SKM-1 (cell line): ENCODE measurements around the gene ANKFN1.

Source experiments
- DNase-seq: peaks from one replicate; lab custom pipeline; 2025; ENCODE audit not compliant: unreplicated experiment; lab: John Stamatoyannopoulos, UW

Gene ANKFN1

DNA sequence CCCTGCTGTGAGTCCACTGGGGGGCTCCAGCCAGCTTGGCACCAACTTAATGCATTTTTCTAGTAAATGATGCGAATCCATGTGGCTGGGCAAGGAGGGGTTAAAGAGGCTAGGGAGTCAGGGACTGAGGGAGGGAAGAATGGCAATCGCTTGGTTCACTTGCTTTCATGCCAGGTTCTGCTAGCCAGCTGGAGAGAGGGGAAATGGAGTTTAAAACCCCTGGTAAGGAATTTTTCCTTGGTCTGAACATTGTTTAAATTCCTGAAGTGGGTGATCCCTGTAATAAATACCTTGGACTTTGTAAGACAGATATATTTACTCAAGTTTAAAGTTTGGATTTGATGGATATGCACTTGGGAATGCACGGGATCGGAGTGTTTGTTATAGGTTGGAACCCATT lies 22.8 kb downstream of the ANKFN1 start:
- no peak for DNase-seq

DNA sequence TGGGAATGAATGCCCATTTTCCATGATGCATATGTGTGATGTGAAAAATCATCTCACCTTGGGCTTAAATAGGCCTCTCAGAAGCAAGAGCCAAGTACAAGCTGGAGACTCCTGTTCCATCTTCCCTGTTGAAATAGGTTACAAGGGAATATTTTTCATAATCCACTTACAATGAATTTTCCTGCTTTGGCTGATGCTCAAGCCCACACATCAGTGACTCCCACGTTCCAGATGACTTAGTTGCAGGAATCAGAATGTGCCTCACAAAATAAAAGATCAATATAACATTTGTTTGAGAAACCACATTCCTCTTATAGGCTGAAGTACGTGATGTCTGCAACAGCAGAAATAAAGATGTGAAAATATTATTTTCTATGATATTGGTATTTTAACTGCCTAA lies 24.1 kb downstream of the ANKFN1 start:
- no peak for DNase-seq

DNA sequence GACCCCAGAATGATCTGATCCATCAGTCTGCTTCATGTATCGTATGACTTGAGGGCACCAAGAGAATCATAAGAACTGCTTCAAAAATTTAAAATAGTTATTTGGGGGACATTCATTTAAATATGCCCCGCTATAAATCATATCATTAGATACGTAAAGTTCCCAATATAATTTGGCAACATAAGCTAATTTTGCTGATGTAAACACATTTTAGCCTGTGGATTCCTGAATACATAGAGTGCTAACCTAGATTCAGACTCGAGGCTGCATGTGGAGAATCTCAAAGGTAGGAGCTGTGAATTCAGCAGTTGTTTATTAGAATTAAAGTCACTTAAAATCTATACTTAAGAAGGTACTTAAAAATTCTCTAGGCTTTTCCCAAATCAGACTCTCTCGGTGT lies 24.9 kb downstream of the ANKFN1 start:
- DNase-seq: no peak

DNA sequence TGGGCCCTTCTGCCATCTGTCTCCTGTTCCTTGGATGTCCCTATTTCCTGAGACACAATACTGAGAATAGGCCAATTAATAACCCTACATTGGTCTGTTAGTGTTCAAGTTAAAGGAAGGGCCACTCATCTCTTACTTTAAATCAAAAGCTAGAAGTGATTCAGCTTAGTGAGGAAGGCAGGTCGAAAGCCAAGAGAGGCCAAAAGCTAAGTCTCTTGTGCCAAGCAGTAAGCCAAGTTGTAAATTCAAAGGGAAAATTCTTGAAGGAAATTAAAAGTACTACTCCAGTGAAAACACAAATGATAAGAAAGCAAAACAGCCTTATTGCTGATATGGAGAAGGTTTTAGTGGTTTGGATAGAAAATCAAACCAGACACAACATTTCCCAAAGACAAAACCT lies 28.8 kb downstream of the ANKFN1 start:
- no peak for DNase-seq

DNA sequence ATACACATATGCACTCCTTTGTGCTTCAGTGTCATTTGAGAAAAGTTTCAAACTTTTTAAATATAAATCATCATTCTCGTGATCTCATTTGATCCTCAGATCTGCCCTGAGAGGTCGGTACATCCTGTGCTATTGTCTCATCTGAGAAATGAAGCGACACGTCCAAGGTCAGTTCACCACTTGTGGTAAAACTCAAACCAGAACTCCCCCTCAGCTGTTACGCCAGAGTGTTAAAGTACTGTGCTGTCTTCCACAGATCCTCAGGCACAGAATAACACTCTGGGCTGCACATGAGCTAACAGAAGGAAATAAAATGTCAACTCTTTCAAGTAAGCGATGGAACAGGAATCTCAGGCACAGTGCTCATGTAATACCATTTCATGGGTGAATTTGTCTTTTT lies 31.4 kb downstream of the ANKFN1 start:
- no peak for DNase-seq

DNA sequence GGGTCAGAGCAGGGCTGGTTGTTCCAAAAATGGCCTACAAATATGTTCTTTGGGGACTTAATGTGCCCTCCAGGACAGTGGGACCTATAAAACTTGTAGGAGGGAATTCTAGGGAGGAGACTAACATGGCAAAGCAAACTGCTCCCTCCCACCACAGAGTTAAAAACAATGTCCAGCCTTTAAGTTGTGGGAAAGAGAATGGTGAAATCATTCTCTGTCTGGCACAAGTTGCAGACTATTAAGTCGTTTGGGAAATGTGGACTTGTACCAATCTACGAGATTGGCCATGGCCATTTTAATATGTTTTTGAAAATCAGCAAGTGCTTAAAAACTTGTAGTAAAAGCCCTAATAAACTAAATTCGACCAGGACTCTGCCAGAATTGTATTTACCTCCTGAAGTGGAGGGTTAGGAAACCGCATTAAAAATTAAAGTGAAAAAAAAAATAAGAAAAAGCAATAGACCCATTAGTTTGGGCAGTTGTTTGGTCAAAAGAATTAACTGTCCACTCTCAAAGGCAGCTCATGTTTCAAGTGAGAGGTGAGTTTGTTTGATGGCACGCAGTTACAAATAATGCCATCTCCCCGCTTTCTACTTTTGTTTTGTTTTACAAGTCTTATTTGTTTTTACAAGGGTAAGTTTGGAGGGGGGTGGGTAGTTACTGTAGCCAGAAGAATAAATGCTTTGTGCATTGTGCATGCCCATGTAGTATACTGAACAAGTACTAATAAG lies 32.4 kb downstream of the ANKFN1 start:
- no peak for DNase-seq

DNA sequence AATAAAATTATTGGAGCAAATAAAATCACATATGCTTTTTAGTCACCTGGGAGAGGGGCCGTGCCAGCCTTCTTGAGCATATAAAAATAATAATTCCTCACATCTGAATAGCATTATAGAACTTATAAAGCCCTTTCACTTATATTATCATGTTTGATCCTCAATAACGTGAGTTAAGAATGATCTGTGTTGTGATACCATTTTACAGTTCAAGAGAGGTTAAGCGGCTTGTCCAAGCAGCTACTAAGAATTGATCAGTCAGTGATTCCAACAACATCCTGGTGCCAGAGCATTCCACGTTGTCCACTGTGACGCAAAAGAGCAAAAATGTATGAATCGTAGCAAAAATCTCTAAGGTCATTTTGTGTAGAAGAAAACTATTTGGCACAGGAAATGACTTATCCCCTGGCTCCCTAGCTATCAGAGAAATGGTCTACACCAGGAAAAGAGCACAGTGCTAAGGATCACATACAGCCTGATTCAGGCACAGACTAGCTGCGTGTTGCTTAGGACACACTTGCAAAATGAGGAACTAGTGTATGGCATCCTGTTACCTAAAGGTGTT lies 33.0 kb downstream of the ANKFN1 start:
- DNase-seq: no peak

DNA sequence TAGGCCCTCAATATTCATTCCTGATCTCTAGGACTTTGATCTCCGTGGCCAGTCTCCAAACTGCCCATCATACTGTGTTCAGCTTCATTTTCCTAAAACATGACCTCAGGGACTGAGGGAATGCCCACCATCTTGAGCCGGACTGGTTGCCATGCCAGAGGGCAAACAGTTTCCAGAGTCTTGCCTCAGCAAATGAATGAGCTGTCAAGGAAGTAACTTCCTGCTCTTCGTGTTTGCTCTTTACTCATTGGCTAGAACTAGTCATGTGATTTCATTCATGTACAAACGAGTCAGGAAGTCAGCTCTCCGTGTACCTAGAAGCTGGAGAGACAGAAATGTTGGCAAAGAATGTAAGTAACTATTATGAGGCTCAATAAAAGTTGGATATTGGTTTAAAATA lies 50.2 kb downstream of the ANKFN1 start:
- DNase-seq: no peak

DNA sequence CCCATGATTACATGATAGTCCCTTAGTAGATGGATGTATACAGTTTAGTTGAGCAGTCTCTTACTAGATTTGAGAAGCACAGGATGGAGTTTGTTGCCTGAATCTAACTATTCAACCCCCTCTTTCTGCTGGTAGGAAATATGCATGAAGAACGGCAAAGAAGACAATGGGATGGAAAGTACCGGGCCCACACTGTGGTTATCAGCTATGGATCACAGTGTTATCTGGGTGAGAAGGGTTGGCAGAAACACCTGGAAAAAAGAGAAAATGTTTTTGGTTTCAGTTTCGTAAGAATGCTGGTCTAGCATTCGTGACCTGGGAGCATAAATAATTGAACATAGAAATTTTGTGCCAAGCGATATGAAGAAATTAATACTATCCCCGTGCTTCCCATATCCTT lies 53.1 kb downstream of the ANKFN1 start:
- no peak for DNase-seq

DNA sequence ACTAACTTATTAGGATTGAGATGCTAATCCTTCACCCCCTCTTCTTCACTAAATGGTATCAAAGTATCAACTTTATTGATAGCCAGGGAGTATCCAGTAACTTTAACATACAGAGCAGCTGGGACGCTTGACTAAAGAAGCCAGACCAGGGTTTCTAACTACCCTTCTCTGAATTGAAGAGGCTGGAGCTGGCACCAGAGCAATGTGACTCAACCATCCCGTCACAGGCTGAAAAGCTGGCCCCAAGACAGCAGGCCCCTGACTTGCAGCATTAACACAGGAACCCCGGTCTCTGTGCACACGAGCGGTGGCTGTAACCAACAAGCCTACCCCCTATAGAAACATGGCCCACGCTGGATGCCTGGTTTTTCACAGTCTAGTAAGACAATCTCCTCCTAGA lies 59.8 kb downstream of the ANKFN1 start:
- no peak for DNase-seq

DNA sequence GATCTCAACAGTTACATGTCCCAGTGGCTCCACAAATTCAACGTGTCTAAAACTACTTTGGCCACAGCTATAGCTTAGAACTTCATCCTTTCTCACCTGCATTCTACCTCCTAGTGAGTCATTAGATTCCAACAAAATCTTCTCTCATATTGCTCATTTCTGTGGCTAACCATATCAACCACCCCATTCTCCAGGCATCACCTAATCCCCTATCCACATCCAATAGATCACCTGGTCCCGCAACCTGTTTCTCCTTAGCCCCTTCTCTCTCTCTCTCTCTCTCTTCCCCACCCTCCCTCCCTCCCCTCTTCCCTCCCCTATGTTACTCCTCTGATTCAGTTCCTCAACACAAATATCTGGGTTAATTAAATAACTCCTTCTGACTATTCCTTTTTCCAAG lies 64.6 kb downstream of the ANKFN1 start:
- no peak for DNase-seq

DNA sequence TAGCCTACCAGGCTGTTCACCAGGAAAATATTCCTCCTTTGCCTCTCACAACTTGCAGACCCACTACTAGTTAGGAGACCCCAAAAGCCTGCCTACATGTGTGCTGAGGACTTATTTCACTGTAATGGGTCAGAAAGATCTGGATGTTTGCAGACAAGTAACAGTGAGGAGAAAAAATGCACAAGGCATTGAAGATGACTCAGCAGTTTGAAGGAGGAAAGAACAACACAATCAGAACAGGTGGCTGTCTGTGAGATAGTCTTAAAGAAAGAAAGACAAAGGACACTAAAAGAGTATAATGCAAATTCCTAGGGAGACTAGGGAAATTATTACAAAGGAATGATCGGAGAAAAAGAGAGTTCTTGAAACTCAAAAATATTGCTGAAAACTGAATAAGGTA lies 69.0 kb downstream of the ANKFN1 start:
- no peak for DNase-seq

DNA sequence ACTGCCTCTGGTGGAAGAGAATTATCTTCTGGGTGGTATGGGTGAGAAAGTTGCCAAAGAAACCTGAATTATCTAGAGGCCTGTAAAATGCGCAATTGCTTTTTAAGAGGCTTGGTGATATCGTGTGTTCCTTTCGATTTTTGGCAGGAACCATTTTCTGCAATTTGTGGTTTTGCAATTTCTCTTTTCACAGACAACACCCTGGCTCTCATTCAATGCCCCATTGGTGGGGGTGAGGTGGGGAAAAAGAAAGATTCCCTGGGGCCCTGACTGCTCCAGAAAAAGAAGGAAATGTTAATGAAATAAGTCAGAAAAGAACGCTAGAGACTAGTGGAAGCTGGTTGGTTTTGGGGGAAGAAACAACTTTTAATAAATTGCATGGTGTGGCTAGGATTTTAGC lies 77.4 kb downstream of the ANKFN1 start:
- no peak for DNase-seq

DNA sequence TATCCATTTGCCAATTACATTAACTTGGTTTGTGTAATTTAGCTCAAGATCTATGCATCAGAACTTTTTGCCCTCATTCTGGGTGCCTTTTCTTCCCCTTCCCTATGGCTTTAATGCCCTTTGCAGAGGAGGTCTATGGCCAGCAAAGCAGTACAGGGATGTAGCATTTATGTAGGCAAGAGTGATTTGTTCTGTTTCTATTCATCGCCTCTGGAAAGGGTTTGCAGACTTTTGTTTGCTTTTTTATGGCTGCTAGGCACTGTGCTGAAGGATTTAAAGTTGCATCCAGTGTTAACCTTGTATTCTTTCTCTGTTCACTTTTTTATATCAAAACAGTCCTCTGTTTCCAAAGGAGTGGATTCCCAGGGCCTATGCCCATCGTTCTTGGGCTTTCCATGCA lies 78.0 kb downstream of the ANKFN1 start:
- no peak for DNase-seq

DNA sequence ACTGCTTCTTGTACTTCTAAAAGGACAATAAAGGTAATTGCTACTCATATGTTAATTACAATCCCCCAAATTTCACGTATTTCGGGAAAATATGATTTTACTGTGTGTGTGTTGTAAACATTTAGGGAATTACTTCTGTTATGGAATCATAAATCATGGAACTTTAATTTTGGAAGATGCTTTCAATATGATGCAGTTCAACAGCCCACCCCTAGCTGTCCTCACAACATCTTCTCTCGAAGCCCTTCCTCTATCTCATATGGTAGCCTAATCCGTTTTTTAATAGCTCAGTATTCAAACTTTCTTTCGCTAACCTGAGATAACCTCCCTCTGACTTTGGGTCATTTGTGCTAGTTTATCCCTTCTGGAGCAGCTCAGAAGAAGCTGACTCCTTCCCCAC lies 78.4 kb downstream of the ANKFN1 start:
- DNase-seq: no peak

DNA sequence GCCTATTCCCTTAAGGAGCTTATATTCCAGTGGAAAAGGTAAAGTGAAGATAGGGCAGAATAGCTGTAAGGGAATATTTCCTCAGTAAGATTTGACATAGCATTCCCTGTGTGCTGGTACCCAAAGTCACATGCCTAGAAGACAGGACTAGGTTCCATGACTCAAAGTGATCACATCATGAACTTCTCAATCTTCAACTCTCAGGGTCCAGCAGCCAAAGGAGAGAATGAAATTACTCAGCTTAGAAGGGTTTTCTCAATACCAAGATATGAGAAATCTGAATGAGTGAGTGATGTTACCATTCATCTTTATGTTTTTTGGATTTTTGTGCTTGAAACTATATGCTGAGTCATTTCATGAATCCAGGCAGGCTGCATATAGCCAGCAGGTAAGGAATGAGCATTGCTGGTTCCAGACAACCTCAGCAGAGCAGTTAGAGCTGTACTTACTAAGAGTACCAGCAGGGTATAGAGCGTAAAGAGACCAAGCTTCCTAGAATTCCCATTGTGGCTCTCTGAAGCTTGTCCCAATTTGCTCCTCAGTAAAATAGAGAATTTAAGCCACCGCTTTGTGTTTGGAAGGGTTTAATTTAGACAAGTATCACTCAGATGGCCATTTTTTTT lies 91.1 kb downstream of the ANKFN1 start:
- DNase-seq: no peak

DNA sequence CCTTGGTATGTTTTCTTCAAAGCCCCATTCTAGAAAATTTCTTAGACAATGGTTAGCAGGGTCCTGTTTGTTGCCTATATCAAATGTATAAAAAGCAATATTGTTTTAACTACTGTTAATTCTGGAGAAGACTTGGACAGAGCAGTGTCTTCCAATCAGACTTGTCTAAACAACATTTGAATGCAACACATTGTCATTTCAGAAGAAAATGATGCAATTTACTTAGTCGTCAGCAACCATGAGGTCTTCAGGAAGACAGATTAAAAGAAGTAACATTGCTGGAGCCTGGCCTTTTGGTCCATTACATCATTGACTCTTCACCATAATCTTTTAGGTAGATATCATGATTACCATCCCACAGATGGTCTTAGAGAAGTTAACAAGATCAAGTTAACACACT lies 94.5 kb downstream of the ANKFN1 start:
- DNase-seq: no peak

DNA sequence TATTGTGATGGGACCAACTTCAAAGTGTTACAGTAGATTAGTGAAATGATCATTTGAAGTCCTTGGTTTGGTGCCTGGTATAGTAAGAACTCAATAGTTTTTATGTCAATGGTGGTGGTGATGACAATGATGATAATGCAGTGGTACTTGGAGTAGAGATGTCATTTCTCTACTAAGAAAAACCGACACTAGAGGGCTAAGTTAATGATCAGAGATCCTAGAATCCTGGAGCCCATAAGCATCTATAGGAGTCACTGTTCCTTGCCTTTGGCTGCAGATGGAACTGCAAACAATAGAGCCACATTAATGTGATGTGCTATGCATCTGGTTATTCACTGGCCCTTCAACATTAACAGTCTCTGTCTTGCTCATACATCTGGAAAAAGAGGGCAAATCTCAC lies 103.8 kb downstream of the ANKFN1 start:
- DNase-seq: no peak

DNA sequence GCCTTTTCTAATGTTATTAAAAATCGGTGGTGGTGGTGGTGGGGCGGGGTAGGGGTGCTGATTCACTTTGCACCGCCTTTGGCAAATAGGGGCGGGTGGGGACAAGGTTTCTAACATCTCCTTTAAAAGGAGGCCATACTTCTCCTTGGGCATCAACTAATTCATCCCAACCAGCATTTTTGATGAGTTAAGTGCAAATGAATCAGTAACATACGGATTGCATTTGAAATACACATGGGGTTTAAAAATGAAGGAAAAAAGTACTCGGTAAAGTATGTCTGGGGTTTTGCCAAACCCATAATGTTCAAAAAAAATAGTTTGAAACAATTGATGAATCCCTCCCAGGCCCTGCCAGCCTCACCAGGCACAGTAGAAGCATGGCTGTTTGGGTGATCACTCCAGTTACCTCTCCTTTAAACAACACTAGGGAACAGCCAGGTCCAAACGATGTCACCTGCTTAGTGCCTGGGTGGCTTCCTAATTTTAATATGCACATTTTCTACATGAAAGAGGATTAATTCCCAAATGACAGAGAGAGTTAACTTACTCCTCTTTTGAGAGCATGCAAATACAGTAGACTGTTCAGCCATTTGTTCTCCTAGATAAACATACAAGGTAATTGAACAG lies 107.2 kb downstream of the ANKFN1 start:
- DNase-seq: no peak

DNA sequence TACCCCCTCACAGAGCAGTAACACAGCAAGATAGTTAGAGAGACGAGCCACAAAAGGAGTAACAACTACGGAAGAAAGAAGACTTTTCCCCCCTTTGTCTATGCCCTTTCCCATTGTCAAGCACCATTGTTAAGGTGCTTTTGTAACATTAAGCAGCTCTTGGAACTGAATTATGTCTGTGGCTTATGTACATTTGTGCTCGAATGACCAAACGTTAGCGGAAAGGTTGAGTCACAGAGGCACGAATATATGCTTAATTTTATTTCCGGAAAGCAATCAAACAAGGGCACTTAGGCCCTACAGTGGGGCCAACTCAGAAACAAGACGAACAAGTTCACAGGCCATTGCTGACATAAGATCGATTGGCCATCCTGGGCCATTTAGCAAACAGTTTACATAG lies 109.5 kb downstream of the ANKFN1 start:
- DNase-seq: no peak

DNA sequence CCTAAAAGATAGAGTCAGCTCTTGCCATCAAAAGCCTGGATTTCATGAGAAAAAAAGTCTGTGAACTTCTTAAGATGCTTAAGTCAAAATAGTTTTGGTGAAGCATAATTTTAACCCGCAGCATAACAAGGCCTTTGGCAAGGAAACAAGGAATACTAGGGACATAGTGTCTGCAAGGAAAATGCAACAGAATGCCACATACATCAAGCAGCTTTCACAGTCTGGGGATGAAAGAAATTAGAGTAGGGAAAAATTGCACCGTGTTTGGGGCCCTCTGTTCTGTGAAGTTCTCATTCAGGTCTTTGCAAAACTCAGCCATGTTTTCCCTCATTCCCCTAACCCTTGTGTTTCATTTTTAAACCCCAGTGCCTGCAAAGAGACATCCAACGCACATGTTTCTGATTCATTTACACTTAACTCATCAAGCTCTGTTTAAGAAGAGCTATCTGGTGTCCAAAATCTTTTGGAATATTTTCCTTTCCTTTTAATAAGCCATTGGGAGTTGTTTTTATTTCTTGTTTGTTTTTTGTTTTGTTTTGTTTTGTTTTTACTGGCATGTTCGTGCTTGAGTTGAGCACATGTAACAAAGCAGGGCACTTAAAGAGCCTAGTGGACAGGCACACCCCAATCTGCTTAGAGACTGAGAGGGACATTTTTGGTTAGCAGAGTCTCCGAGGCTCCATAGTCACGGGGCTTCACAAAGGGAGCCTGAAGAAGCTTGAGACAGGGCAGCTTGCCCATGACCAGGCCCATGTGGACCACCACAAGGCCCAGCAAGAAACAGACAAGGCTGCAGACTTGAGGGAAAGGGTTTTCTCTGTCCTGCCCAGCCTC lies 116.5 kb downstream of the ANKFN1 start:
- no peak for DNase-seq
